Progenitor cell of endocrine pancreas (in vitro differentiated cells): ENCODE data around the gene TRIM71. TPM values are rescaled to one million over a fixed set of nuclear protein-coding genes. Genes with fewer than 3 reads are reported as not detected.
"Not testable (repeated sequence)": the region's sequence is repeated elsewhere in the genome, so short reads cannot be mapped to it uniquely, and the experiment has no call there.

Experiments
- DNase-seq: peaks from one replicate; pipeline ENCODE4 v3.0.0; 2021; ENCODE audit warnings: low spot score; ENCODE audit not compliant: unreplicated experiment
- H3K27ac Mint-ChIP-seq: 2 replicates; pipeline ENCODE4 v1.8.0; 2021; ENCODE audit warnings: mild to moderate bottlenecking, moderate library complexity, mixed read lengths
- H3K27me3 Mint-ChIP-seq: 2 replicates; pipeline ENCODE4 v1.8.0; 2021; ENCODE audit warnings: mixed read lengths
- H3K36me3 Mint-ChIP-seq: 2 replicates; pipeline ENCODE4 v1.8.0; 2022; ENCODE audit warnings: mixed read lengths; ENCODE audit not compliant: insufficient read depth
- H3K4me1 Mint-ChIP-seq: 2 replicates; pipeline ENCODE4 v1.8.0; 2021; ENCODE audit warnings: low read depth, mixed read lengths
- H3K4me3 Mint-ChIP-seq: 2 replicates; pipeline ENCODE4 v1.8.0; 2021; ENCODE audit warnings: low read depth, mild to moderate bottlenecking, moderate library complexity, mixed read lengths
- H3K9me3 Mint-ChIP-seq: 2 replicates; pipeline ENCODE4 v1.8.0; 2021; ENCODE audit warnings: low read depth, mixed read lengths
- total RNA-seq: library from RNA; stranded (reverse); gene quantifications from 2 replicates; pipeline ENCODE4 v1.2.1, GENCODE V29; 2021
- TF ChIP-seq, protein P1 (sequence below): fragments of 200-600 bp; sonication (generic); IDR thresholded peaks from one replicate; pipeline ENCODE4 v1.5.0; 2021; ENCODE audit warnings: antibody characterized with exemption, mild to moderate bottlenecking; ENCODE audit not compliant: unreplicated experiment

Gene TRIM71
- total RNA-seq, 1 donor from 2014 or later, result 61.3 TPM

DNA sequence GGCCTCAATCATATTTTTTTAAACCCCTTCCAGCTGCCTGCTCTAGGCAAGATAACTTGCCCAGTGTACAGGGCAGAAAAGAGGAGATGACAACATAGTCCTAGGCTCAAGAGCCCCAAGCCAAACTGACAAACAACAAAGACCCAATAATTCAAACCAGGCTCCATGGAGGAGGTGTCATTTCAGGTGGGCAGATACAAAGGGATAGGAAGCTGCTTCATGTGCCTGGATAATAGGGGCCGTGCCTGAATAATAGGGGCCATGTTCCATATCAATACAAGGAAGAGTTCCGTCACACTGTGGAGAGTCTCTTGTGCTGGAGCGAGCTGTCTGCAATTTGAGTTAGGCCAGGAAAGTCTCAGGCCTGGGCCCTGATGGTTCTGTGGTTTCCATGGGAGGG, 35.4 kb upstream of the TRIM71 start:
- Mint-ChIP-seq H3K27ac (no peak overlapping the region), H3K27me3 (peaks cover 8% of the 10 kb centered on the region), H3K36me3 (no peaks in the 10 kb centered on the region), H3K4me1 (peaks cover 1% of the 10 kb centered on the region), H3K4me3 (peak overlapping the region; percentile 42), H3K9me3 (no peaks in the 10 kb centered on the region)
- TF ChIP-seq, protein P1, sequence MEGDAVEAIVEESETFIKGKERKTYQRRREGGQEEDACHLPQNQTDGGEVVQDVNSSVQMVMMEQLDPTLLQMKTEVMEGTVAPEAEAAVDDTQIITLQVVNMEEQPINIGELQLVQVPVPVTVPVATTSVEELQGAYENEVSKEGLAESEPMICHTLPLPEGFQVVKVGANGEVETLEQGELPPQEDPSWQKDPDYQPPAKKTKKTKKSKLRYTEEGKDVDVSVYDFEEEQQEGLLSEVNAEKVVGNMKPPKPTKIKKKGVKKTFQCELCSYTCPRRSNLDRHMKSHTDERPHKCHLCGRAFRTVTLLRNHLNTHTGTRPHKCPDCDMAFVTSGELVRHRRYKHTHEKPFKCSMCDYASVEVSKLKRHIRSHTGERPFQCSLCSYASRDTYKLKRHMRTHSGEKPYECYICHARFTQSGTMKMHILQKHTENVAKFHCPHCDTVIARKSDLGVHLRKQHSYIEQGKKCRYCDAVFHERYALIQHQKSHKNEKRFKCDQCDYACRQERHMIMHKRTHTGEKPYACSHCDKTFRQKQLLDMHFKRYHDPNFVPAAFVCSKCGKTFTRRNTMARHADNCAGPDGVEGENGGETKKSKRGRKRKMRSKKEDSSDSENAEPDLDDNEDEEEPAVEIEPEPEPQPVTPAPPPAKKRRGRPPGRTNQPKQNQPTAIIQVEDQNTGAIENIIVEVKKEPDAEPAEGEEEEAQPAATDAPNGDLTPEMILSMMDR, result no peak
- DNase-seq, result no peak

DNA sequence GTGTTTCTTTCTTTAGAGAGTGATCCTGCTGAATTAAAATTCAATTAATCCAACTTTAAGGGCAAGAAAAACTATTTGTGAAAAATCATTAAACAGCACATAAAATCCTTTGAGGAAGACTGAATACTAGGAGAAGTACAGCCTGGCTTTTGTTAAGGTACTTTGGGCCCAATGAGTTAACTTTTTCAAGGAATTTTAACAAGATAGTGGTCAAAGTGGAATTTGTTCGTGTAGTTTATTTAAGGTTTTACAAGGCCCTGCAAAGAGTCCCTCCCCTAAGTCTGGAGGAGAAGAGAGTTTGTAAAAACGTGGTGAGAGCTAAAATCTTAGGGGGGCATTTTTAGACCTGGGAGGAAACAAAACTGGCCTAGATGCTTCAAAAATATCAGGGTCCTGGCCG, 26.0 kb upstream of the TRIM71 start:
- H3K9me3 Mint-ChIP-seq, result no peaks in the 10 kb centered on the region
- H3K27me3 Mint-ChIP-seq, result no peaks in the 10 kb centered on the region
- H3K27ac Mint-ChIP-seq, result peak overlapping the region; percentile 76
- TF ChIP-seq, protein P1, result no peak
- peaks cover 21% of the 10 kb centered on the region for H3K4me1 Mint-ChIP-seq
- no peak overlapping the region for H3K4me3 Mint-ChIP-seq
- no peaks in the 10 kb centered on the region for H3K36me3 Mint-ChIP-seq
- DNase-seq, result no peak

DNA sequence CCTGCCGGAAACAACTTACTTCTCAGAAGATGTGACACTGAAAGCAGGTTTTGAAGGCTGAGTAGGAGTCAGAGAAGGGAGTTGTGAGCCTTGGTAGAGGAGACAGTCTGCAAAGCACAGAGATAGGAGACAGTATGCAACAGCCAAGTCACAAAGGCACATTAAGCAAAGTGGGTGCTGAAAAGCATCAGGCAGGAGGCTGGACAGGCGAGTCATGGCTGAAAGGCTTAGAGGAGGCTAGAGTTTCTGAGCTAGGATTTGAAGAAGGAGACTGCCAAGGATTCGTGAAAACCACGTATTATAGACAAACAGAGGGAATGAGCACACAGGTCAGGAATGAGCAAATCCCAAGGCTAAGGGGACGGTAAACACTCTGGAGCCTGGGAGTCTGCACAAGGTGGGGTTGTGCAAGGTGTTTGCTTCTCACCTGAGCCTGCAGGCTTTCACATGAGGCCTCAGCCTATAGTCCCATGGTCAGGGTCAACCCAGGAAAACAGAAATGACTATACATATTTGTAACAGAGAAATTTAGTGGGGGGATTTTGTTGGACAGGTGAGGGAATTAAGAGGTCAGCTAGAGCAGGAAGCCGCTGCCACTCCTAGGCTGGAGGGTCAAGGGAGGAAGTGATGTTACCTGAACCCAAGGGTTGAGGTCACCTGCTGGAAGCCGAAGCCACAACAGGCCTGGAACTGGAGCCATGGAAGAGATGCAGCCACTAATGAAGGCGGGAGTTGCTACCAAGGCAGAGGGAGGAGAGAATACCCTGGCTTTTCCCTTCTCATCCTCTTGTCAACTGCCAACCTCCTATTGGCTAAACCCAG, 23.1 kb upstream of the TRIM71 start:
- no peaks in the 10 kb centered on the region for H3K9me3 Mint-ChIP-seq
- H3K4me3 Mint-ChIP-seq, result no peak overlapping the region
- H3K4me1 Mint-ChIP-seq, result peaks cover 21% of the 10 kb centered on the region
- H3K36me3 Mint-ChIP-seq, result no peaks in the 10 kb centered on the region
- TF ChIP-seq, protein P1, result no peak
- DNase-seq, result no peak
- no peaks in the 10 kb centered on the region for H3K27me3 Mint-ChIP-seq
- peak overlapping the region; percentile 76 for H3K27ac Mint-ChIP-seq

DNA sequence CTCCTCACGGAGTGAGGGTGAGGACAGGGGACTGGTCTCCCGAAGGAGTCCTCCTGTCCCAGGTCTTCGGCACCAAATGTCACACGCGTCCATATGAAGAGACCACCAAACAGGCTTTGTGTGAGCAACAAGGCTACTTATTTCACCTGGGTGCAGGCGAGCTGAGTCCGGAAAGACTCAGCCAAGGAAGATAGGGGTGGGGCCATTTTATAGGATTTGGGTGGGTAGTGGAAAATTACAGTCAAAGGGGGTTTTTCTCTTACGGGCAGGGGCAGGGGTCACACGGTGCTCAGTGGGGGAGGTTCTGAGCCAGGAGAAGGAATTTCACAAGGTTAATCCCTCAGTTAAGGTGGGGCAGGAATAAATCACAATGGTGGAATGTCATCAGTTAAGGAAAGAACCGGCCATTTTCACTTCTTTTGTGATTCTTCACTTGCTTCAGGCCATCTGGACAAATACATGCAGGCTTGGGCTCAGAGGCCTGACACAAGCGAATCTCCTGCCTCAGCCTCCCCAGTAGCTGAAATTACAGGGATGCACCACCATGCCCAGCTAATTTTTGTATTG, 21.3 kb upstream of the TRIM71 start:
- not testable (repeated sequence) for H3K36me3 Mint-ChIP-seq, H3K9me3 Mint-ChIP-seq, H3K27me3 Mint-ChIP-seq, H3K4me3 Mint-ChIP-seq, DNase-seq, H3K27ac Mint-ChIP-seq
- peaks cover 18% of the 10 kb centered on the region for H3K4me1 Mint-ChIP-seq

DNA sequence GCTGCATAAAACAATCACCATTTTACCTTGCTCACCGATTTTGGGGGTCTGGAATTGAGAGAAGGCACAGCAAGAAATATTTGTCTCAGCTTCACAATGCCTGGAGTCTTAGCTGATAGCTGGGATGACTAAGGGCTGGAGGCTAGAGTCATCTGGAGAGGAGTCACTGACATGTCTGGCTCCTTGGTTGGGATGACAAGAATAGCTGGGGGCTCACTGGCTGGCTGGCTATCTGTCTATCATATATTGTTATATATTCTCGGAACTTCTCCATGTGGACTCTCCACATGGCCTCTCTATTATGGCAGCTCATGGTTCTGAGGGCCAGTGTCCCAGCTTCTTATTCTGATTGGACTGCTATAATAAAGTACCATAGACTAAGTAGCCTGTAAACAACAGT, 20.0 kb upstream of the TRIM71 start:
- Mint-ChIP-seq H3K27ac (no peak overlapping the region), H3K36me3 (no peaks in the 10 kb centered on the region), H3K4me1 (peaks cover 15% of the 10 kb centered on the region)

DNA sequence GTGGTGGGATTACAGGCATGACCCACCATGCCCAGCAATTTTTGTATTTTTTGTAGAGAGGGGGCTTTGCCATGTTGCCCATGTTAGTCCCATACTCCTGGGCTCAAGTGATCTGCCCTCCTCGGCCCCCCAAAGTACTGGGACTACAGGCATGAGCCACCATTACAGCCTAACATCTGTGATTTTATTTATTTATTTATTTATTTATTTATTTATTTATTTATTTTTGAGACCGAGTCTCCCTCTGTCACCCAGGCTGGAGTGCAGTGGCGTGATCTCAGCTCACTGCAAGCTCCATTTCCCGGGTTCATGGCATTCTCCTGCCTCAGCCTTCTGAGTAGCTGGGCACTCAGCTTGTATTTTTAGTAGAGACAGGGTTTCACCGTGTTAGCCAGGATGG, 16.4 kb upstream of the TRIM71 start:
- not testable (repeated sequence) for H3K27ac Mint-ChIP-seq, H3K27me3 Mint-ChIP-seq

More for the DNA sequence above, 20.0 kb upstream of the TRIM71 start:
- no peak for DNase-seq
- H3K27me3 Mint-ChIP-seq, result no peaks in the 10 kb centered on the region
- H3K9me3 Mint-ChIP-seq, result peaks cover 2% of the 10 kb centered on the region
- no peak overlapping the region for H3K4me3 Mint-ChIP-seq
- TF ChIP-seq, protein P1, result no peak

More for the DNA sequence above, 16.4 kb upstream of the TRIM71 start:
- not testable (repeated sequence) for H3K4me3 Mint-ChIP-seq, DNase-seq, H3K4me1 Mint-ChIP-seq, H3K9me3 Mint-ChIP-seq, H3K36me3 Mint-ChIP-seq
